ENCODE measurements around the gene CCDC73. TPM values are rescaled to one million over a fixed set of nuclear protein-coding genes. Genes with fewer than 3 reads are reported as not detected.
"Not testable (repeated sequence)": the region's sequence is repeated elsewhere in the genome, so short reads cannot be mapped to it uniquely, and the experiment has no call there.

Gene CCDC73
- total RNA-seq, 4 donors from 2014 or later, result 0.15 to 0.27 TPM; not detected in 2

GRCh38 chr11:32829680-32830412 lies 35.4 kb upstream of the CCDC73 start, which contains the start of gene PRRG4:
TSS of gene PRRG4 (plus strand) at chr11:32829927. CDS start at chr11:32830530, 603 bp downstream.
- DNase-seq, result peak; percentile 86 to 92
- intact Hi-C loops (cut with DNase I), result no loop called here

GRCh38 chr11:32829157-32829679 lies 34.8 kb upstream of the CCDC73 start:
- peak overlapping the region; percentile 44 to 78 (median 77) for H3K27ac ChIP-seq
- intact Hi-C loops (cut with DNase I), result no loop called here

More at GRCh38 chr11:32829680-32830412, 35.4 kb upstream of the CCDC73 start, which contains the start of gene PRRG4:
- Histone ChIP-seq H3K4me3 (replicated peaks in 1 of 3) (peak within 1 kb of the TSS; percentile 20 to 83 (median 53)), H3K27me3 (no peaks in the 10 kb centered on the region), H3K4me1 (no peaks in the 10 kb centered on the region), H3K36me3 (no peaks in the 10 kb centered on the region), H3K27ac (peak within 1 kb of the TSS; percentile 44 to 78 (median 77)), H3K9me3 (no peaks in the 10 kb centered on the region)
- WGBS, 2 donors, result 4 to 5% methylated on average over 38 to 39 of the region's 85 CpGs
- TF ChIP-seq POLR2A (IDR thresholded peaks at IDR 0.05) (peak in 1 of 2 donors; percentile 89), CTCF (IDR thresholded peaks at IDR 0.05) (no peak)

GRCh38 chr11:32827276-32827675 lies 32.8 kb upstream of the CCDC73 start:
- WGBS, 2 donors, result 83 to 92% methylated on average over 1 of the region's 1 CpG
- no peak overlapping the region for H3K27ac ChIP-seq
- TF ChIP-seq POLR2A (IDR thresholded peaks at IDR 0.05) (no peak), CTCF (IDR thresholded peaks at IDR 0.05) (no peak)
- intact Hi-C loops (cut with DNase I), result no loop called here
- no peak overlapping the region for H3K4me3 ChIP-seq (replicated peaks in 1 of 3)
- no peaks in the 10 kb centered on the region for H3K36me3 ChIP-seq
- no peaks in the 10 kb centered on the region for H3K4me1 ChIP-seq
- no peaks in the 10 kb centered on the region for H3K9me3 ChIP-seq
- H3K27me3 ChIP-seq, result no peaks in the 10 kb centered on the region
- DNase-seq, result no peak

More at GRCh38 chr11:32829157-32829679, 34.8 kb upstream of the CCDC73 start:
- no peak for DNase-seq
- 7 to 10% methylated on average over 12 of the region's 12 CpGs for WGBS, 2 donors
- peak in 1 of 2 donors; percentile 11 for TF ChIP-seq POLR2A (IDR thresholded peaks at IDR 0.05)
- TF ChIP-seq CTCF (IDR thresholded peaks at IDR 0.05), result peak in 1 of 6 experiments; percentile 4
- peak overlapping the region; percentile 20 to 83 (median 53) for H3K4me3 ChIP-seq (replicated peaks in 1 of 3)
- no peaks in the 10 kb centered on the region for H3K9me3 ChIP-seq
- no peaks in the 10 kb centered on the region for H3K36me3 ChIP-seq
- H3K27me3 ChIP-seq, result no peaks in the 10 kb centered on the region
- no peaks in the 10 kb centered on the region for H3K4me1 ChIP-seq

GRCh38 chr11:32826113-32826512 lies 31.7 kb upstream of the CCDC73 start:
- H3K4me1 ChIP-seq, result no peaks in the 10 kb centered on the region
- H3K4me3 ChIP-seq (replicated peaks in 1 of 3), result no peak overlapping the region
- no peaks in the 10 kb centered on the region for H3K9me3 ChIP-seq
- no peak overlapping the region for H3K27ac ChIP-seq
- intact Hi-C loops (cut with DNase I), result no loop called here
- WGBS, 2 donors, result 62 to 70% methylated on average over 3 of the region's 3 CpGs
- H3K36me3 ChIP-seq, result no peaks in the 10 kb centered on the region
- TF ChIP-seq CTCF (IDR thresholded peaks at IDR 0.05) (no peak), POLR2A (IDR thresholded peaks at IDR 0.05) (no peak)
- no peaks in the 10 kb centered on the region for H3K27me3 ChIP-seq
- no peak for DNase-seq

GRCh38 chr11:32823617-32824016 lies 29.2 kb upstream of the CCDC73 start:
- 85 to 88% methylated on average over 3 of the region's 3 CpGs for WGBS, 2 donors
- H3K4me1 ChIP-seq; H3K36me3 ChIP-seq; H3K27me3 ChIP-seq; H3K4me3 ChIP-seq (replicated peaks in 1 of 3); H3K27ac ChIP-seq; intact Hi-C loops (cut with DNase I); H3K9me3 ChIP-seq; DNase-seq: not testable (repeated sequence)

Measured in thyroid gland (tissue), 4 donors.